Measurements from ENCODE around the gene AP2A2.

GRCh38 chr11:1049431-1049891 is 123.8 kb downstream of the AP2A2 start:
- no peak for TF ChIP-seq CTCF (IDR thresholded peaks at IDR 0.05)
- TF ChIP-seq POLR2A (IDR thresholded peaks at IDR 0.05) = no peak
- TF ChIP-seq POLR2AphosphoS5 (IDR thresholded peaks at IDR 0.05) = no peak
- no peak for TF ChIP-seq EP300 (IDR thresholded peaks at IDR 0.05)
